ENCODE measurements around the gene TRRAP. TPM values are rescaled to one million over a fixed set of nuclear protein-coding genes. Genes with fewer than 3 reads are reported as not detected.
"Not testable (repeated sequence)": the region's sequence is repeated elsewhere in the genome, so short reads cannot be mapped to it uniquely, and the experiment has no call there.

The TRRAP gene
- polyA plus RNA-seq, 2 of the 4 experiments (the other 2 are of a cell fraction), result 12.2 to 22.1 TPM

- peak; percentile 83 for TF ChIP-seq CTCF (IDR thresholded peaks at IDR 0.05)
- no peak for TF ChIP-seq EHF (CRISPR knock-in tag; IDR thresholded peaks at IDR 0.05)
- no peak for TF ChIP-seq CHD2 (IDR thresholded peaks at IDR 0.05; ENCODE audit: low read length, partially characterized antibody)
- no peak for TF ChIP-seq POLR2A (IDR thresholded peaks at IDR 0.05; ENCODE audit: low read length)
- TF ChIP-seq TFCP2L1 (CRISPR knock-in tag; IDR thresholded peaks at IDR 0.05), result no peak
- TF ChIP-seq CHD4 (IDR thresholded peaks at IDR 0.05; ENCODE audit: borderline replicate concordance), result no peak
- TF ChIP-seq EHMT2 (IDR thresholded peaks at IDR 0.05; ENCODE audit: low read depth), result no peak
- TF ChIP-seq, protein P1, sequence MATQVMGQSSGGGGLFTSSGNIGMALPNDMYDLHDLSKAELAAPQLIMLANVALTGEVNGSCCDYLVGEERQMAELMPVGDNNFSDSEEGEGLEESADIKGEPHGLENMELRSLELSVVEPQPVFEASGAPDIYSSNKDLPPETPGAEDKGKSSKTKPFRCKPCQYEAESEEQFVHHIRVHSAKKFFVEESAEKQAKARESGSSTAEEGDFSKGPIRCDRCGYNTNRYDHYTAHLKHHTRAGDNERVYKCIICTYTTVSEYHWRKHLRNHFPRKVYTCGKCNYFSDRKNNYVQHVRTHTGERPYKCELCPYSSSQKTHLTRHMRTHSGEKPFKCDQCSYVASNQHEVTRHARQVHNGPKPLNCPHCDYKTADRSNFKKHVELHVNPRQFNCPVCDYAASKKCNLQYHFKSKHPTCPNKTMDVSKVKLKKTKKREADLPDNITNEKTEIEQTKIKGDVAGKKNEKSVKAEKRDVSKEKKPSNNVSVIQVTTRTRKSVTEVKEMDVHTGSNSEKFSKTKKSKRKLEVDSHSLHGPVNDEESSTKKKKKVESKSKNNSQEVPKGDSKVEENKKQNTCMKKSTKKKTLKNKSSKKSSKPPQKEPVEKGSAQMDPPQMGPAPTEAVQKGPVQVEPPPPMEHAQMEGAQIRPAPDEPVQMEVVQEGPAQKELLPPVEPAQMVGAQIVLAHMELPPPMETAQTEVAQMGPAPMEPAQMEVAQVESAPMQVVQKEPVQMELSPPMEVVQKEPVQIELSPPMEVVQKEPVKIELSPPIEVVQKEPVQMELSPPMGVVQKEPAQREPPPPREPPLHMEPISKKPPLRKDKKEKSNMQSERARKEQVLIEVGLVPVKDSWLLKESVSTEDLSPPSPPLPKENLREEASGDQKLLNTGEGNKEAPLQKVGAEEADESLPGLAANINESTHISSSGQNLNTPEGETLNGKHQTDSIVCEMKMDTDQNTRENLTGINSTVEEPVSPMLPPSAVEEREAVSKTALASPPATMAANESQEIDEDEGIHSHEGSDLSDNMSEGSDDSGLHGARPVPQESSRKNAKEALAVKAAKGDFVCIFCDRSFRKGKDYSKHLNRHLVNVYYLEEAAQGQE (IDR thresholded peaks at IDR 0.05), result no peak
- TF ChIP-seq PHF8 (IDR thresholded peaks at IDR 0.05; ENCODE audit: borderline replicate concordance, low read depth), result no peak
- TF ChIP-seq, protein P2, sequence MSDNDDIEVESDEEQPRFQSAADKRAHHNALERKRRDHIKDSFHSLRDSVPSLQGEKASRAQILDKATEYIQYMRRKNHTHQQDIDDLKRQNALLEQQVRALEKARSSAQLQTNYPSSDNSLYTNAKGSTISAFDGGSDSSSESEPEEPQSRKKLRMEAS (IDR thresholded peaks at IDR 0.05), result peak; percentile 59; the same call in 1 of the 2 replicates
Observed at GRCh38 chr7:99040104-99040958, 162.0 kb downstream of the TRRAP start (continued).

GRCh38 chr7:99041526-99041925 is 163.2 kb downstream of the TRRAP start:
- no peaks in the 10 kb centered on the region for H3K9me3 ChIP-seq
- no peak overlapping the region for H3K27ac ChIP-seq
- H3K4me3 ChIP-seq, result no peak overlapping the region
- H3K4me1 ChIP-seq, result peaks cover 16% of the 10 kb centered on the region
- CTCF ChIA-PET, result interaction anchor here (1.0 to 12.9 kb wide), 16 partner anchors 10 to 291 kb away, joined by 3 to 197 read pairs (median 10); no protein-coding TSS in a partner anchor
- FAIRE-seq, result no peak
- H3K4me2 ChIP-seq, result no peak overlapping the region
- no peak for TF ChIP-seq POLR2A (IDR thresholded peaks at IDR 0.05; ENCODE audit: low read length)
- POLR2A ChIA-PET, result interaction anchor here (0.5 kb wide), 1 partner anchor 335 kb away, joined by 6 read pairs; no protein-coding TSS in a partner anchor
- 70% methylated on average over 11 of the region's 11 CpGs for WGBS (ENCODE audit: missing lambda C conversion rate)
- ATAC-seq, result no peak; a peak in 1 of 6 replicates
- DNase-seq (ENCODE audit: low read depth in 1 of 2, low spot score in 1 of 2), result peak in 1 of 2 experiments; percentile 26

- Histone ChIP-seq H3K4me2 (no peak overlapping the region), H3K4me3 (no peak overlapping the region), H3K27ac (no peak overlapping the region), H3K4me1 (peaks cover 16% of the 10 kb centered on the region), H3K9me3 (no peaks in the 10 kb centered on the region)
- no peak for TF ChIP-seq SREBF2 (IDR thresholded peaks at IDR 0.05)
- no peak for TF ChIP-seq ELK1 (IDR thresholded peaks at IDR 0.05; ENCODE audit: low read depth, low read length)
- no peak for TF ChIP-seq E2F6 (IDR thresholded peaks at IDR 0.05; ENCODE audit: borderline replicate concordance, low read depth)
- DNase-seq (ENCODE audit: low read depth in 1 of 2, low spot score in 1 of 2) (no peak), ATAC-seq (no peak), FAIRE-seq (no peak)
- WGBS (ENCODE audit: missing lambda C conversion rate), result 83% methylated on average over 5 of the region's 5 CpGs
- POLR2A ChIA-PET, result no interaction called here
- CTCF ChIA-PET, result interaction anchor here (1.5 to 12.9 kb wide), 2 partner anchors 270 to 278 kb away, joined by 3 to 197 read pairs; no protein-coding TSS in a partner anchor
Observed at GRCh38 chr7:99042957-99043356, 164.6 kb downstream of the TRRAP start.

DNA sequence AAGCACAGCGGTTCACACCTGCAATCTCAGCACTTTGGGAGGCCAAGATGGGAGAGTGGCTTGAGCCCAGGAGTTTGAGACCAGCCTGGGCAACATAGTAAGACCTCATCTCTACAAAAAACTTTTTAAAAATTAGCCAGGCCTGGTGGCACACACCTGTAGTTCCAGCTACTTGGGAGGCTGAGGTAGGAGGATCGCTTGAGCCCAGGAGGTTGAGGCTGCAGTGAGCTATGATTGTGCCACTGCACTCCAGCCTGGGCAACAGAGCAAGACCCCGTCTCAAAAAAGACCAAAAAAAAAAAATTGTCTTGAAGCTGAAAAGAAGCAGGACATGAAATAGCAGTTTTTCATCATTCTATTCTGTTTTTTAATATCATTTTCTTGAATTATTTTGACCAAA is 166.5 kb downstream of the TRRAP start:
- H3K9me3 ChIP-seq; H3K4me2 ChIP-seq; H3K4me3 ChIP-seq; ATAC-seq; FAIRE-seq; DNase-seq (ENCODE audit: low read depth in 1 of 2, low spot score in 1 of 2); POLR2A ChIA-PET; H3K27ac ChIP-seq: not testable (repeated sequence)
- CTCF ChIA-PET, result interaction anchor here (12.9 kb wide), 1 partner anchor 268 kb away, joined by 197 read pairs; no protein-coding TSS in a partner anchor
- 91% methylated on average over 3 of the region's 3 CpGs for WGBS (ENCODE audit: missing lambda C conversion rate)
- H3K4me1 ChIP-seq, result peaks cover 16% of the 10 kb centered on the region

- H3K4me3 ChIP-seq; H3K9me3 ChIP-seq; FAIRE-seq; ATAC-seq; H3K4me2 ChIP-seq; H3K27ac ChIP-seq; DNase-seq (ENCODE audit: low read depth in 1 of 2, low spot score in 1 of 2); POLR2A ChIA-PET: not testable (repeated sequence)
- 91% methylated on average over 14 of the region's 14 CpGs for WGBS (ENCODE audit: missing lambda C conversion rate)
- CTCF ChIA-PET, result interaction anchor here (1.6 to 4.8 kb wide), 2 partner anchors 9 to 267 kb away, joined by 8 to 18 read pairs; no protein-coding TSS in a partner anchor
- peaks cover 23% of the 10 kb centered on the region for H3K4me1 ChIP-seq
Observed at GRCh38 chr7:99046262-99046661, 167.9 kb downstream of the TRRAP start.
